ENCODE measurements around the gene LAMA3.

Gene LAMA3

DNA sequence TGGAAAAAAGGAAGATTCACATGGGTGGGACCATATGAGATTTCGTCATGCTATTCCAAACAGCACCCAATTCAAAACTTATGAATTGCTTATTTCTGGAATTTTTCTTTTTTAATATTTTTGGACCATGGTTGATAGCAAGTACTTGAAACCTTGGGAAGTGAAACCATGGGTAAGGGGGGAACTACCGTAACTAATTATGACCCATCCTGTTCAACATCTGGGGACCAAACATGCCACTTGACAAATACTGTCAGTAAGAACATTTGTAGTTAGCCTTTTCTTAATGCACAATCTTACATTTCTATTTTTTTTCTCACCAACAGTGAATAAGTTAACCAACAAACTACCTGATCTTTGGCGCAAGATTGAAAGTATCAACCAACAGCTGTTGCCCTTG is 219.6 kb downstream of the LAMA3 start:
- H3K4me3 ChIP-seq (ENCODE audit: low read length): no peak overlapping the region
- DNase-seq (ENCODE audit: low read depth, low spot score): no peak

- DNase-seq (ENCODE audit: low read depth, low spot score): no peak
- H3K4me3 ChIP-seq (ENCODE audit: low read length): no peak overlapping the region
These were observed 220.8 kb downstream of the LAMA3 start for GRCh38 chr18:23910032-23910431.

DNA sequence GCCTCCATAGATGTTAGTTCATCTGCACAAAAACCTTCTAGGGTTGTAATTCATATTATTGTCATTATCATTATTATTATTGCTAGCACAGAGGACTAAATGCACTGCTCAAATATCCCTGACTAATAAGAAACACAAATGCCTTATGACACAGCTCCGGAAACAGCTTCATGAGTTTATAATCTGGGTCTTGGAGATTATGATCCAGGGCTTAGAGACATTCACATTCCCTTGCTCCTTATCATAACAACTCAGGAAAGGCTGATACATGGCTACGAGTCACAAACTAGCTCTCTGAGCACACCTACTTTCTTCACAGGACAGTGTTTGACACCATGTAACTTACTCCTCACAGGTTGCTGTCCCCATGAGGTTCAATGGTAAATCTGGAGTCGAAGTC is 223.1 kb downstream of the LAMA3 start:
- no peak for DNase-seq (ENCODE audit: low read depth, low spot score)
- H3K4me3 ChIP-seq (ENCODE audit: low read length): no peak overlapping the region

DNA sequence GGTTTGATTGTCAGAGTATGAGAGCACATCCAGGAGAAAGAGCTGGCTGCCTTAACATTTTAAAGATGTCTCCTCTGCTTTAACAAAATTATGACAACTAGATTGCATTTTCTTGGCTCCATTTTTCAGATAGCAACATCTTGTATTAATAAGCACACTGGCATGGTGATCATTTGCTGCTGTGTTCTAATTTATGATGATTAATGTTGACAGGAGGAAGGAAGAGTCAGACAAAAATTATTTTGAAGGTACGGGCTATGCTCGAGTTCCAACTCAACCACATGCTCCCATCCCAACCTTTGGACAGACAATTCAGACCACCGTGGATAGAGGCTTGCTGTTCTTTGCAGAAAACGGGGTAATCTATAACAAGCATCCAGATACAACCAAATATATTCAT is 227.1 kb downstream of the LAMA3 start:
- H3K4me3 ChIP-seq (ENCODE audit: low read length): no peak overlapping the region
- no peak for DNase-seq (ENCODE audit: low read depth, low spot score)

DNA sequence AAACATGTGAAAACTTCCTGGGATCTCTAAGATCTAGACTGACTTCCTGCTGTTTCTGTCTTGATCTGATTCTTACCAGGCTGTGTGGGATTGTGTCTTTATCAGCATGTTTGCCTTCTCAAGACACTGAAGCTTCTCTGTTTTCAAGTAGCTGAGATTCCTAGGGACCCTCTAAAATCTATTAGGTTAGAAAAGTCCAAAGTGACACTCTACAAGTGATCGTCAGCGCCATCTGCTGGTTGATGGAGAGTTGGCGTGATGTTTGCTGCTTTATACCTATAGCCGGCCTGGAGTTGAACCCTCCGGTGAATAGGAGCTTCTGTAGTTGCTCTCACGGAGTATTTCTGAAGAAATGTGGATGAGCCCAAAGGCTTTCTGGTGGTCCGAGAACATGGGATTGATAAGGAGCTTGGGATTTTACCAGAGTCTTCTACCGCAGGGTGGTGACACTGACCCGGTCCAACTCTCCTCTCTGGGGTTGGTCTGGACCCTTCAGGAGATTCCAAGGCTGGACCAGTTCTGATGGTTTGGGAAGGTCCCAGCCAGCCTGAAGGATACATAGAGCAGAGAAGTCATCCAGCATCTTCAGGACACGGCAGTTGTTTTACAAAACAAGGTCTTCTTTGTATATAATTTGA is 229.3 kb downstream of the LAMA3 start:
- DNase-seq (ENCODE audit: low read depth, low spot score): peak; percentile 65
- no peak overlapping the region for H3K4me3 ChIP-seq (ENCODE audit: low read length)

DNA sequence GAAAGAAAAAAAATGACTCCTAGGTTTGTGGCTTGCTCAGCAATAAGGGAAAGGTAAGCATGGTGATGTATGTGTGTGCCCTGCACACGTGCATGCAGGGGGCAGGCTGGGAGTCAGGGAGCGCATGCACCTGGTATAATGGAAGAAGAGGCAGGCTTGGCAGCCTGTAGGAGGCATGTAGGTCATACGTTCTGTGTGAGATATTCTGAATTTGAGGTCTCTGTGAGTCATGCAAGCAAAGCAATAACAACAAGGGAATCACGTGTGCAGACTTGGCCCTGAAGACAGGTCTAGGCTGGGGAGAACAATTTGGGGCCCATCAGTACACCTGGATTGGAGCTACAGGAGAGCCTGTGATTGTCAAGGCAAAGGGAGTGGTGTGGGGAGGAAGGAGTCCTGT is 230.8 kb downstream of the LAMA3 start:
- no peak for DNase-seq (ENCODE audit: low read depth, low spot score)
- no peak overlapping the region for H3K4me3 ChIP-seq (ENCODE audit: low read length)

GRCh38 chr18:23921716-23922285 is 232.5 kb downstream of the LAMA3 start:
- no peak overlapping the region for H3K4me3 ChIP-seq (ENCODE audit: low read length)
- no peak for DNase-seq (ENCODE audit: low read depth, low spot score)

- DNase-seq (ENCODE audit: low read depth, low spot score): no peak
- no peak overlapping the region for H3K4me3 ChIP-seq (ENCODE audit: low read length)
These were observed 233.7 kb downstream of the LAMA3 start for GRCh38 chr18:23922939-23923338.

DNA sequence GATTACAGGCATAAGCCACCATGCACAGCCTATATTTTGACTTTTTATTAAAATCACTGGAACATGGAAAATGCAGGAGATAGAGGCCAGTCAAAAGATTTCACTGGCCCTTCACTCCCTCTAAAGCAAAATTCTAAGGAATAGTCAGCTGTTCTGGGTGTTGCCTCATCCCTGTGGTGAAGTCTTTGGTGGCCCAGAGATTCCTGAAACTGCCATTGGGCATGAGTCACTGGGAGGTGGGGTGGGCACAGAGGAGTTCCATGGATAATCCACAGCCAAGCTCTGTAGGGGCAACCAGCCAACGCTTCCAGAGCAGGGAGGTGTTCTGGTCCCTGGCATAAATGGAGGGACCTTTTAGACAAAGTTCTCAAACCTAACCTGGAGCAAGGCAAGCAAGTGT is 235.6 kb downstream of the LAMA3 start:
- H3K4me3 ChIP-seq (ENCODE audit: low read length): no peak overlapping the region
- no peak for DNase-seq (ENCODE audit: low read depth, low spot score)

- no peak overlapping the region for H3K4me3 ChIP-seq (ENCODE audit: low read length)
- DNase-seq (ENCODE audit: low read depth, low spot score): no peak
These were observed 237.3 kb downstream of the LAMA3 start for GRCh38 chr18:23926571-23926970.

GRCh38 chr18:23927821-23928746 is 238.8 kb downstream of the LAMA3 start:
- H3K4me3 ChIP-seq (ENCODE audit: low read length): no peak overlapping the region
- no peak for DNase-seq (ENCODE audit: low read depth, low spot score)

DNA sequence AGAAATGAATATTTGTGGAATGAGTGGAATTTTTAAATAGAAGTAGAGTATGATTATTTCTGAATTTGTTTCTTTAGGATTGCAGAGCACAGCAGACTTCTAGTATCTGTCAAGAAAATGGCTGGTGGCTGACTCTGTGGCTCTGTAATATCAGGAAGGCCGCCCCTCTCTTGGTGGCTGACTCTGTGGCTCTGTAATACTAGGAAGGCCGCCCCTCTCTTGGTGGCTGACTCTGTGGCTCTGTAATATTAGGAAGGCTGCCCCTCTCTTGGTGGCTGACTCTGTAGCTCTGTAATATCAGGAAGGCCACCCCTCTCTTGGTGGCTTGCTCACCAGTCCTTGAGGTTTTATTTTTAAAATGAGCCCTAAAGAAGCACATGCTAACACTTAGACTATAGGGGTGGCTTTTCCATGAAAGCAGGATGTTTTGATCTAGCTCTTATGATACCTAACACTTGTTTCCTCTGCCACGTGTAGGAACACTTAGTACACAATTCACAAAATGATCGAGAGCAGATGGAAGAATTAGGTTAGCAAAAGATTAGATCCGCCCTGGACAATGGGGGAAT is 240.2 kb downstream of the LAMA3 start:
- no peak for DNase-seq (ENCODE audit: low read depth, low spot score)
- H3K4me3 ChIP-seq (ENCODE audit: low read length): no peak overlapping the region

- H3K4me3 ChIP-seq (ENCODE audit: low read length): no peak overlapping the region
- no peak for DNase-seq (ENCODE audit: low read depth, low spot score)
These were observed 240.7 kb downstream of the LAMA3 start for GRCh38 chr18:23930002-23930401.

- no peak overlapping the region for H3K4me3 ChIP-seq (ENCODE audit: low read length)
These were observed 243.3 kb downstream of the LAMA3 start for GRCh38 chr18:23932385-23933067.

DNA sequence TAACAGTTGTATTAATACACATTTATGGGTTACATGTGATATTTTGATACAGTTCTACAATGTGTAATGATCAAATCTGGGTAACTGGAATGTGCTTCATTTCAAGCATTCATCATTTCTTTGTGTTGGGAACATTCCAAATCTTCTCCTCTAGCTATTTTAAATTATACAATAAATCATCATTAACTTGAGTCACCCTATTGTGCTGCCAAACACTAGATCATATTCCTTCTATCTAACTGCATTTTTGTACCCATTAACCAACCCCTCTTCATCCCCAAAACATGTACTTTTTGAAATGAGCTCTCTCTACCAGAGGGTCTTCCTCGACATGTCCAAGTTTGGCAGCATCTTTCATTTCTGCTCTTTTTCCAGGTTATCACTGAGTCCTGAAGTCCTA is 244.2 kb downstream of the LAMA3 start:
- no peak overlapping the region for H3K4me3 ChIP-seq (ENCODE audit: low read length)
- no peak for DNase-seq (ENCODE audit: low read depth, low spot score)

More at GRCh38 chr18:23932385-23933067, 243.3 kb downstream of the LAMA3 start:
- DNase-seq (ENCODE audit: low read depth, low spot score): no peak

DNA sequence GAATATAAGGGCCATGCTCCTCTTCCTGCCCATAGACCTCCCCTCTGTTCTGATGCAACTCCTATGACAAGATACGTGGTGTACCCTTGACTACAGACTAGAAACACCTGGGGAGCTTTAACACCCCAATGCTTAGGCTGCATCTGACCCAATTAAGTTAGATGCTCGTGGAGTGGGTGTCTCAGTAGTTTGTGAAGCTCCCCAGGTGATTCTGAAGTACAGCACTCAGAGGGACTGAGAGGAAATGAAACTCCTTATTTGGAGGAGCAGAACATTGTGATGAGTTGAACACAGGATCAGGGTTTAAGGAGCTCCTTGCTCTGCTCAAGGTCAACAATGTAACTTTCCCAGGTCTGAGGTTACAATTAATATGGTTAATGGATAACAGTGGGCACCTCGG is 245.0 kb downstream of the LAMA3 start:
- H3K4me3 ChIP-seq (ENCODE audit: low read length): no peak overlapping the region
- DNase-seq (ENCODE audit: low read depth, low spot score): no peak

DNA sequence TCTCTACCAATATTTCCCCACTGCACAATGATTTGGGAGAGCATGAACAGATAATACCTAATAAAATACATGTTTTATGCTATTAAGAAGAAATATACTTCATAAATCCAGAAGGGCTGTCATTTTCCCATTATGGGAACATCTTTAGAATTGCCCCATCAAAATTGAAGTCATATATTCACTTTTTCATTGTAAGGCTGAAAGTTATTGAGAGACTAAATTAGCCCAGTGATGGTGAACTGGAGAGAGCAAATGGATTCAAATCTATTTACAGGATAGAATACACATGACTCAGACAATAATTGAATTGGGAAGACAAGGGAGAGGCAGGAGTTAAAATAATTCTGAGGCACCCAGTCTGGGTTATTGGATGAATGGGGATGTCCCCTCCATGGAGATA is 245.6 kb downstream of the LAMA3 start:
- H3K4me3 ChIP-seq (ENCODE audit: low read length): no peak overlapping the region
- DNase-seq (ENCODE audit: low read depth, low spot score): no peak

GRCh38 chr18:23935804-23936203 is 246.6 kb downstream of the LAMA3 start:
- peak; percentile 51 for DNase-seq (ENCODE audit: low read depth, low spot score)
- H3K4me3 ChIP-seq (ENCODE audit: low read length): no peak overlapping the region

DNA sequence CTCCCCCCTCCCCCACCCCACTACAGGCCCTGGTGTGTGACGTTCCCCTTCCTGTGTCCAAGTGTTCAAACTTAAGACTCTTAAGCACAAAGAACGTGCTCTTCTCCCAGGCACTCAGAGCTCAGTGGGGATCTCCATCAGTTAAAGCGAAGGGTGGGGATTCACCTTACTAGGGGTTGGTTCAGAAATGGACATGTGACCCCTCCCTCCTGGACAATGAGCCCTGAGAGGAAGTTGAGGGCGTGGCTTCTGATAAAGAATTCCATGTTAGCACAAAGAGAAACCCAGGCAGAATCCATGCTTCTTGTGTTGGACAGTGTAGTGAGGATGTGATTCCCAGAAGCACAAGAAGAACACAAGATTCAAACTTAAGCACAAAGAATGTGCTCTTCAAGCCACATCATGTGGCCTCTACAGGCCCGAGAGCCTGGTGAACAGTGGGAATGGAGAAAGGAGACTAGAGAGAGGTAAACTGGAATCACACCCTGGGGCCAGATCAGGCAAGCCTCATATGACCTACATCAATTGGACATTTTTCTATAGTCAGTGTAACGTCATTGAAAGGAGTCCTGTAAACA is 247.2 kb downstream of the LAMA3 start:
- DNase-seq (ENCODE audit: low read depth, low spot score): no peak
- no peak overlapping the region for H3K4me3 ChIP-seq (ENCODE audit: low read length)

Data from Jurkat, Clone E6-1 (cell line).